ENCODE results near the gene AKAP8.

The AKAP8 gene

GRCh38 chr19:15379083-15379998 is at the start of gene AKAP8:
AKAP8 (minus strand) TSS chr19:15379787; CDS start chr19:15379731, 56 bp downstream.
- H3K27me3 ChIP-seq (replicated peaks; ENCODE audit: control insufficient read depth, insufficient read depth, low read length) = no peaks in the 10 kb centered on the region
- DNase-seq (ENCODE audit: extremely low read depth, insufficient read length) = peak; percentile 100
- no peak for TF ChIP-seq CTCF (IDR thresholded peaks at IDR 0.05; ENCODE audit: insufficient read depth, low read length, poor library complexity, severe bottlenecking)
- peak within 1 kb of the TSS; percentile 88 for H3K4me3 ChIP-seq (replicated peaks; ENCODE audit: low read depth, low read length)
- H3K36me3 ChIP-seq (ENCODE audit: control insufficient read depth, insufficient read depth, low read length) = peaks cover 7% of the 10 kb centered on the region

- Histone ChIP-seq H3K36me3 (ENCODE audit: control insufficient read depth, insufficient read depth, low read length) (peaks cover 43% of the 10 kb centered on the region), H3K27me3 (replicated peaks; ENCODE audit: control insufficient read depth, insufficient read depth, low read length) (no peaks in the 10 kb centered on the region), H3K4me3 (replicated peaks; ENCODE audit: low read depth, low read length) (no peak overlapping the region)
- no peak for DNase-seq (ENCODE audit: extremely low read depth, insufficient read length)
- TF ChIP-seq CTCF (IDR thresholded peaks at IDR 0.05; ENCODE audit: insufficient read depth, low read length, poor library complexity, severe bottlenecking) = no peak
Observed at GRCh38 chr19:15427991-15428471, 48.4 kb upstream of the AKAP8 start.

GRCh38 chr19:15427350-15427700 is 47.7 kb upstream of the AKAP8 start:
- TF ChIP-seq CTCF (IDR thresholded peaks at IDR 0.05; ENCODE audit: insufficient read depth, low read length, poor library complexity, severe bottlenecking) = no peak
- no peak overlapping the region for H3K4me3 ChIP-seq (replicated peaks; ENCODE audit: low read depth, low read length)
- H3K27me3 ChIP-seq (replicated peaks; ENCODE audit: control insufficient read depth, insufficient read depth, low read length) = no peaks in the 10 kb centered on the region
- no peak for DNase-seq (ENCODE audit: extremely low read depth, insufficient read length)
- H3K36me3 ChIP-seq (ENCODE audit: control insufficient read depth, insufficient read depth, low read length) = peaks cover 46% of the 10 kb centered on the region

GRCh38 chr19:15426485-15427349 is 47.1 kb upstream of the AKAP8 start:
- no peak for DNase-seq (ENCODE audit: extremely low read depth, insufficient read length)
- H3K4me3 ChIP-seq (replicated peaks; ENCODE audit: low read depth, low read length) = no peak overlapping the region
- peaks cover 46% of the 10 kb centered on the region for H3K36me3 ChIP-seq (ENCODE audit: control insufficient read depth, insufficient read depth, low read length)
- no peaks in the 10 kb centered on the region for H3K27me3 ChIP-seq (replicated peaks; ENCODE audit: control insufficient read depth, insufficient read depth, low read length)
- no peak for TF ChIP-seq CTCF (IDR thresholded peaks at IDR 0.05; ENCODE audit: insufficient read depth, low read length, poor library complexity, severe bottlenecking)

- H3K4me3 ChIP-seq (replicated peaks; ENCODE audit: low read depth, low read length) = no peak overlapping the region
- no peak for TF ChIP-seq CTCF (IDR thresholded peaks at IDR 0.05; ENCODE audit: insufficient read depth, low read length, poor library complexity, severe bottlenecking)
- no peaks in the 10 kb centered on the region for H3K27me3 ChIP-seq (replicated peaks; ENCODE audit: control insufficient read depth, insufficient read depth, low read length)
- peaks cover 48% of the 10 kb centered on the region for H3K36me3 ChIP-seq (ENCODE audit: control insufficient read depth, insufficient read depth, low read length)
- no peak for DNase-seq (ENCODE audit: extremely low read depth, insufficient read length)
Observed at GRCh38 chr19:15425321-15425950, 45.8 kb upstream of the AKAP8 start.
